Dedifferentiated amniotic fluid mesenchymal stem cell (primary cell): ENCODE measurements around the gene UGT3A1.
"Not testable (repeated sequence)": the region's sequence is repeated elsewhere in the genome, so short reads cannot be mapped to it uniquely, and the experiment has no call there.

Experiments used
- DNase-seq: peaks from one replicate; pipeline ENCODE4 v3.0.0-alpha.2; 2016; ENCODE audit errors: extremely low spot score

The UGT3A1 gene

GRCh38 chr5:35990941-35991611 is at the start of gene UGT3A1:
Gene UGT3A1, minus strand, starts transcription at chr5:35991390. Its CDS starts 150 bp downstream, at chr5:35991240.
- DNase-seq: no peak

- DNase-seq: no peak
Observed at GRCh38 chr5:36035696-36036095, 44.5 kb upstream of the UGT3A1 start.

GRCh38 chr5:36034536-36035134 is 43.4 kb upstream of the UGT3A1 start:
- not testable (repeated sequence) for DNase-seq

- DNase-seq: no peak
Observed at GRCh38 chr5:36033486-36033885, 42.3 kb upstream of the UGT3A1 start.

GRCh38 chr5:36033047-36033446 is 41.9 kb upstream of the UGT3A1 start:
- DNase-seq: no peak

- DNase-seq: no peak
Observed at GRCh38 chr5:36031223-36031622, 40.0 kb upstream of the UGT3A1 start.

GRCh38 chr5:36029914-36030313 is 38.7 kb upstream of the UGT3A1 start:
- no peak for DNase-seq

- DNase-seq: no peak
Observed at GRCh38 chr5:36028816-36029465, 37.8 kb upstream of the UGT3A1 start.

- no peak for DNase-seq
Observed at GRCh38 chr5:36027711-36028110, 36.5 kb upstream of the UGT3A1 start.

GRCh38 chr5:36026706-36027465 is 35.7 kb upstream of the UGT3A1 start:
- no peak for DNase-seq

GRCh38 chr5:36022246-36022645 is 31.1 kb upstream of the UGT3A1 start:
- DNase-seq: not testable (repeated sequence)

- not testable (repeated sequence) for DNase-seq
Observed at GRCh38 chr5:36019584-36019983, 28.4 kb upstream of the UGT3A1 start.

- DNase-seq: no peak
Observed at GRCh38 chr5:36017622-36018021, 26.4 kb upstream of the UGT3A1 start.

GRCh38 chr5:36017004-36017403 is 25.8 kb upstream of the UGT3A1 start:
- DNase-seq: no peak

- DNase-seq: no peak
Observed at GRCh38 chr5:36013182-36013581, 22.0 kb upstream of the UGT3A1 start.

- DNase-seq: no peak
Observed at GRCh38 chr5:36009698-36010097, 18.5 kb upstream of the UGT3A1 start.

- no peak for DNase-seq
Observed at GRCh38 chr5:36007366-36007765, 16.2 kb upstream of the UGT3A1 start.

GRCh38 chr5:36006163-36006562 is 15.0 kb upstream of the UGT3A1 start:
- DNase-seq: no peak

GRCh38 chr5:36001032-36001431 is 9.8 kb upstream of the UGT3A1 start:
- no peak for DNase-seq

- no peak for DNase-seq
Observed at GRCh38 chr5:35999547-35999946, 8.4 kb upstream of the UGT3A1 start.

GRCh38 chr5:35996076-35996475 is 4.9 kb upstream of the UGT3A1 start:
- DNase-seq: no peak

GRCh38 chr5:35990520-35990919 is 670 bp downstream of the UGT3A1 start:
- DNase-seq: no peak
